Adrenal gland (tissue), 5 donors: Measurements from ENCODE around the gene PNMA3.

ENCODE experiments used
- POLR2A ChIP-seq, 2 donors: fragments of 450-650 bp; IDR thresholded peaks; one replicate each; pipeline ENCODE4 v1.6.1; 2017; ENCODE audit warnings: antibody characterized with exemption in 2 of 2, mild to moderate bottlenecking in 2 of 2, moderate library complexity in 1 of 2
- TF ChIP-seq, protein P1 (sequence below), 6 experiments: fragments of 450-650 bp in 4 of 6; fragments of 200-600 bp in 2 of 6; sonication (generic) in 1 of 6; IDR thresholded peaks; 1 replicate in 5 of 6; 2 replicates in 1 of 6; pipeline versions ENCODE4 v1.5.1 to v1.8.0; 2016 to 2021; ENCODE audit warnings: antibody characterized with exemption in 6 of 6, mild to moderate bottlenecking in 2 of 6, moderate library complexity in 1 of 6
- donor health status: DM: no; HTN: no; CAD: no.

DNA sequence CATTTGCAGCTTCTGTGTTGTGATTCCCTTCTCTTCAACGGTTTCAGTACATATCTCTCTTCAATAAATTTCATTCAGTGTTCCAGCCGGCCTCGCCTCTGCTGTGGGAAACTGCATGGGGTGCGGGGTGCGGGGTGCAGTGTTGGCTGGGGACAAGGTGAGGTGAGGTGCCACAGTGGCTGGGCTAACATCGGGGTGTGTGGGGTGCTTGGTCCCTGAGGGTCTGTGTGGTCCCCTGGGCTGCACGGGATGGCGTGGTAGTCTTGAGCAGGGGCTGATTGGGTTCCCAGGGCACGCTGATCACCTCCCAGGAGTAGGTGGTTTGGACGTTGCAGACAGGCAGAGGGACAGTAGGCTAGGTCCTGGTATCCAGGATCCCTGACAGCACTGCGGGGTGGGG lies 18.7 kb downstream of the PNMA3 start:
- TF ChIP-seq, protein P1, sequence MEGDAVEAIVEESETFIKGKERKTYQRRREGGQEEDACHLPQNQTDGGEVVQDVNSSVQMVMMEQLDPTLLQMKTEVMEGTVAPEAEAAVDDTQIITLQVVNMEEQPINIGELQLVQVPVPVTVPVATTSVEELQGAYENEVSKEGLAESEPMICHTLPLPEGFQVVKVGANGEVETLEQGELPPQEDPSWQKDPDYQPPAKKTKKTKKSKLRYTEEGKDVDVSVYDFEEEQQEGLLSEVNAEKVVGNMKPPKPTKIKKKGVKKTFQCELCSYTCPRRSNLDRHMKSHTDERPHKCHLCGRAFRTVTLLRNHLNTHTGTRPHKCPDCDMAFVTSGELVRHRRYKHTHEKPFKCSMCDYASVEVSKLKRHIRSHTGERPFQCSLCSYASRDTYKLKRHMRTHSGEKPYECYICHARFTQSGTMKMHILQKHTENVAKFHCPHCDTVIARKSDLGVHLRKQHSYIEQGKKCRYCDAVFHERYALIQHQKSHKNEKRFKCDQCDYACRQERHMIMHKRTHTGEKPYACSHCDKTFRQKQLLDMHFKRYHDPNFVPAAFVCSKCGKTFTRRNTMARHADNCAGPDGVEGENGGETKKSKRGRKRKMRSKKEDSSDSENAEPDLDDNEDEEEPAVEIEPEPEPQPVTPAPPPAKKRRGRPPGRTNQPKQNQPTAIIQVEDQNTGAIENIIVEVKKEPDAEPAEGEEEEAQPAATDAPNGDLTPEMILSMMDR (IDR thresholded peaks at IDR 0.05), result no peak
- TF ChIP-seq POLR2A (IDR thresholded peaks at IDR 0.05), result no peak
